ENCODE data around the gene USP33. TPM values are rescaled to one million over a fixed set of nuclear protein-coding genes. Genes with fewer than 3 reads are reported as not detected.

Gene USP33
- total and polyA plus RNA-seq, 9 of the 15 experiments (the other 6 are each of a cell fraction or from before 2014, with no cell fraction given) = 22.4 to 83.5 (median 44.7) TPM

GRCh38 chr1:77779529-77780281, 20.1 kb upstream of the USP33 start, which contains the start of gene MIGA1 (continued):
- TF ChIP-seq ZBTB26 (CRISPR knock-in tag; IDR thresholded peaks at IDR 0.05) (no peak), EGR1 (conservative IDR thresholded peaks at IDR 0.05) (peak; percentile 72), THAP7 (CRISPR knock-in tag; IDR thresholded peaks at IDR 0.05) (no peak), FIP1L1 (IDR thresholded peaks at IDR 0.05; ENCODE audit: low read depth, low read length, poor library complexity, severe bottlenecking) (no peak), GATAD2B (IDR thresholded peaks at IDR 0.05; ENCODE audit: borderline replicate concordance) (no peak), KDM5B (IDR thresholded peaks at IDR 0.05; ENCODE audit: insufficient replicate concordance, low read depth, low read length) (peak; percentile 52), FOXK2 (conservative IDR thresholded peaks at IDR 0.05 in 1 of 2, IDR thresholded peaks at IDR 0.05 in 1 of 2; ENCODE audit: low read depth in 2 of 2) (peak in 1 of 2 experiments; percentile 31; a peak in 2 of 4 replicates), SMAD1 (IDR thresholded peaks at IDR 0.05; ENCODE audit: low read depth, low read length, partially characterized antibody) (no peak), ETV5 (CRISPR knock-in tag; IDR thresholded peaks at IDR 0.05; ENCODE audit: low read depth) (no peak; the same call in 1 of the 2 replicates), ZNF217 (CRISPR knock-in tag; IDR thresholded peaks at IDR 0.05) (no peak), RFX7 (CRISPR knock-in tag; IDR thresholded peaks at IDR 0.05) (no peak), RREB1 (CRISPR knock-in tag; IDR thresholded peaks at IDR 0.05) (0 out of 2 replicates have a peak, but pooled peaks have one; percentile 36), TCF7L2 (IDR thresholded peaks at IDR 0.05; ENCODE audit: low read depth, low read length) (no peak), ELF2 (CRISPR knock-in tag; IDR thresholded peaks at IDR 0.05) (no peak; the same call in 1 of the 2 replicates), ATF1 (CRISPR knock-in tag; IDR thresholded peaks at IDR 0.05) (no peak), ATF1 (tag; IDR thresholded peaks at IDR 0.05) (peak; percentile 91)
